Tibial nerve (tissue), 3 donors: ENCODE measurements around the gene GRM7.

ENCODE experiments used
- POLR2A ChIP-seq, 2 donors: fragments of 450-650 bp; IDR thresholded peaks; one replicate each; pipeline ENCODE4 v1.6.1; 2017; ENCODE audit warnings: antibody characterized with exemption in 2 of 2, mild to moderate bottlenecking in 2 of 2, moderate library complexity in 2 of 2
- TF ChIP-seq, protein P1 (sequence below), 5 experiments: fragments of 200-600 bp in 3 of 5; fragments of 450-650 bp in 2 of 5; sonication (generic) in 3 of 5; IDR thresholded peaks; one replicate each; pipeline ENCODE4 v1.5.1; 2016 to 2019; ENCODE audit warnings: antibody characterized with exemption in 5 of 5, mild to moderate bottlenecking in 3 of 5, moderate library complexity in 2 of 5

GRCh38 chr3:7646851-7647250 lies 785.9 kb downstream of the GRM7 start:
- TF ChIP-seq, protein P1, sequence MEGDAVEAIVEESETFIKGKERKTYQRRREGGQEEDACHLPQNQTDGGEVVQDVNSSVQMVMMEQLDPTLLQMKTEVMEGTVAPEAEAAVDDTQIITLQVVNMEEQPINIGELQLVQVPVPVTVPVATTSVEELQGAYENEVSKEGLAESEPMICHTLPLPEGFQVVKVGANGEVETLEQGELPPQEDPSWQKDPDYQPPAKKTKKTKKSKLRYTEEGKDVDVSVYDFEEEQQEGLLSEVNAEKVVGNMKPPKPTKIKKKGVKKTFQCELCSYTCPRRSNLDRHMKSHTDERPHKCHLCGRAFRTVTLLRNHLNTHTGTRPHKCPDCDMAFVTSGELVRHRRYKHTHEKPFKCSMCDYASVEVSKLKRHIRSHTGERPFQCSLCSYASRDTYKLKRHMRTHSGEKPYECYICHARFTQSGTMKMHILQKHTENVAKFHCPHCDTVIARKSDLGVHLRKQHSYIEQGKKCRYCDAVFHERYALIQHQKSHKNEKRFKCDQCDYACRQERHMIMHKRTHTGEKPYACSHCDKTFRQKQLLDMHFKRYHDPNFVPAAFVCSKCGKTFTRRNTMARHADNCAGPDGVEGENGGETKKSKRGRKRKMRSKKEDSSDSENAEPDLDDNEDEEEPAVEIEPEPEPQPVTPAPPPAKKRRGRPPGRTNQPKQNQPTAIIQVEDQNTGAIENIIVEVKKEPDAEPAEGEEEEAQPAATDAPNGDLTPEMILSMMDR (IDR thresholded peaks at IDR 0.05) = no peak
- no peak for TF ChIP-seq POLR2A (IDR thresholded peaks at IDR 0.05)
